8988T (cell line): ENCODE results near the gene PEBP1.

Experiments
- DNase-seq: peaks from one replicate; pipeline ENCODE4 v3.0.0; 2011

The PEBP1 gene

DNA sequence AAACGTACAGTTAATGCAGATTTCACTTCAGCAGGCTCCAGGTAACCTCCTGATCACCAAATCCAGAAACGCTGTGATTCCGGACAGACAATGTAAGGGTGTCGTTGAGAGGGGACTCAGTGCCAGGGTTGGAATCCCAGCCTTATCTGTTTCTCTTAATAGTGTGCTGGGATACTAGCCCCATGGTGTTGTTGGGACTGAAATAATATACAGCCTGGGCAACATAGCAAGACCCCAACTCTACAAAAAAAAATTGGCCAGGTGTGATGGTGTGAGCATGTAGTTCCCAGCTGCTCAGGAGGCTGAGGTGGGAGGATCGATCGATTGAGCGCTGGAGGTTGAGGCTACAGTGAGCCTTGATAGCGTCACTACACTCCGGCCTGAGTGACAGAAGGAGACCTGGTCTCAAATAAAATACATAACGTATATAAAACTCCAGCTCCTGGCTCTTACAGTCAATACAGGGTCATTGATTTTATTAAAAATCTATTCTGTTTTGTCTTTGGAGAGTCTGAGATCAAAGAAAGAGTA is 1.3 kb downstream of the PEBP1 start:
- DNase-seq = no peak

- DNase-seq = no peak
These were observed 4.9 kb downstream of the PEBP1 start for GRCh38 chr12:118140825-118141224.

GRCh38 chr12:118144499-118144898 is 8.6 kb downstream of the PEBP1 start:
- no peak for DNase-seq

DNA sequence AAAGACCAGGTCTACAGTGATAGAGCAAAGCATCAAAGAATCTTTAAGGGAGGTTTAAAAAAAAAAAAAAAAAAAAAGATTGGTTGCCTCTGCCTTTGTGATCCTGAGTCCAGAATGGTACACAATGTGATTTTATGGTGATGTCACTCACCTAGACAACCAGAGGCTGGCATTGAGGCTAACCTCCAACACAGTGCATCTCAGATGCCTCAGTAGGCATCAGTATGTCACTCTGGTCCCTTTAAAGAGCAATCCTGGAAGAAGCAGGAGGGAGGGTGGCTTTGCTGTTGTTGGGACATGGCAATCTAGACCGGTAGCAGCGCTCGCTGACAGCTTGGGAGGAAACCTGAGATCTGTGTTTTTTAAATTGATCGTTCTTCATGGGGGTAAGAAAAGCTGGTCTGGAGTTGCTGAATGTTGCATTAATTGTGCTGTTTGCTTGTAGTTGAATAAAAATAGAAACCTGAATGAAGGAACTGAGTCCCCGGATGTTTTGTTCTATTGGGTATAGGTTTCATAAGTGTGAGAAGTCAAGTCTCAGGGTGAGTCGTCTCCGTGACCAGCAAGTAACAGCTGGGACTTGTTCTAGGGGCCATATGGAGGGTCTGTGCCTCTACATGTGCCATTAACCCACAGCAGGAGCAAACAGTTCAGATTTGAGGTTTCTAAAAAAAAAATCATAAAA is 9.3 kb downstream of the PEBP1 start:
- DNase-seq = no peak

DNA sequence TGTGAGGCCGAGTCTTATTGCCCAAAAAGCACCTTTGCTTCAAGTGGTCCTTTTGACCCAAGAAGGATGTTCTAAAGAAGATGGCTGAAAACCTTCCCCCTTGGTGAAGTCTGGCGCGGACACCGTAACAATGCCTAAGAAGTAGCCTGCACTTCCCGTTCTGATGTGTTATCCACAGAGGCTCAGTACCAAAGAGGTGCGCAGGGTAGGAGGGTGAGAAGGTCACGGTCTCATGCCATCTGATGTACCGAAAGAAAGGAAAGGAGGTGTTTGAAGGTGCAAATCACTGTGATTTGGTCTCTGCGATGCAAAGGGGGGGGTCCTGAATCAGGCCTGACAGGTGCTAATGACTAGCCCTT is 9.9 kb downstream of the PEBP1 start:
- no peak for DNase-seq

- DNase-seq = no peak
These were observed 12.4 kb downstream of the PEBP1 start for GRCh38 chr12:118148287-118148686.

DNA sequence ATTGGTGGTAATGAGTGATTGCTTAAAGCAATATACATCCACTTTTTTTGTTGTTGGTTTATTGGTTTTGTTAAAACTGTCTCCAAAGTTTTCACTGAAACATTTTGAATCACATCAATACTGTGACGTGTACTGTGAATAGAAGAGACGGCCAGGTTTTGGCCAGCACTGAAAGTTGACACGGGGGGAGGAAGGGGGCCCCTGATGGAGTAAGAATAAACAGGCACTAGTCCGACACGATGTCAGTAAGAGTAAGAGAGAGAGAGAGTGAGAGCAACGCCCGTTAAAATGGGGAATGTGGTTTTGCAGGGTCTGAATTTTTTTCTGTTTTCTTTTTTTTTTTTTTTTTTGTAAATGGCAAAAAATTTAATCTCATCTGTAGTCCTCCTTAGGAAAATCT is 14.7 kb downstream of the PEBP1 start:
- DNase-seq = no peak

DNA sequence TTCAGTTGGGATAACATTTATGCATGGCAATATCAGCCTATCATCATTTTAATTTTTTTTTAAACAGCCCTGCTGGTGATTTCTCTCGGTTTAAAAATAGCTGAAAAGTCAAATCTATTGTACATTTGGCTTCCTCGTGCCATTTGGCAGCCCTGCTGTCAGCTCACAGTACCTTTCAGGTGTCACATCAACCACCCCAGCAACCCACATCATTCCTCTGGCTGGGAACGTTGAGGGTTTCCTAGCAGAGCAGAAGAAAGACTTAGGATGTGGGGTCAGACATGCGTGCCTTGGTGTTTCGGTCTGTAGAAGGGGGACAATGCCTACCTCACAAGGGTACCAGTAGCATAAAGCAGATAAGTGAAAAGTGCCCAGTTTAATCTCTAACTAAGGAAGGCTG is 15.8 kb downstream of the PEBP1 start:
- DNase-seq = no peak

DNA sequence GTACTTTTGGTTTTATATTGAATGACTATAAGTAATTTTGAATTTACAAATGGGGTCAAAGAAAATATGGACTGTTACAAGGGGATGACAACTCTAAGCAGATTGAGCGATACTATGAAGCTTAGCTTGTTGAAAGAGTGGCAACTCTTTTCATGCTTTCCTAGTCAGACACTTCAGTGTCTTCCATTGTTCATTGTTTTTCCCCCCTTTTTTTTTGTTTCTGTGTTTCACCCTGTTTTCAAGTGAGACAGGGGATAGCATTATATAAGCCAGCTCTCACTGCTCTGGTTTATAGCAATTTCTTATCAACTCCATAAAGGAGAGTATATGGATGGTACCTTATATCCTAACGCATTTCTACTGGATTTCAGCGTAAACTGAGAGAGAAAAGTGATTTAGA is 24.6 kb downstream of the PEBP1 start:
- DNase-seq = no peak

DNA sequence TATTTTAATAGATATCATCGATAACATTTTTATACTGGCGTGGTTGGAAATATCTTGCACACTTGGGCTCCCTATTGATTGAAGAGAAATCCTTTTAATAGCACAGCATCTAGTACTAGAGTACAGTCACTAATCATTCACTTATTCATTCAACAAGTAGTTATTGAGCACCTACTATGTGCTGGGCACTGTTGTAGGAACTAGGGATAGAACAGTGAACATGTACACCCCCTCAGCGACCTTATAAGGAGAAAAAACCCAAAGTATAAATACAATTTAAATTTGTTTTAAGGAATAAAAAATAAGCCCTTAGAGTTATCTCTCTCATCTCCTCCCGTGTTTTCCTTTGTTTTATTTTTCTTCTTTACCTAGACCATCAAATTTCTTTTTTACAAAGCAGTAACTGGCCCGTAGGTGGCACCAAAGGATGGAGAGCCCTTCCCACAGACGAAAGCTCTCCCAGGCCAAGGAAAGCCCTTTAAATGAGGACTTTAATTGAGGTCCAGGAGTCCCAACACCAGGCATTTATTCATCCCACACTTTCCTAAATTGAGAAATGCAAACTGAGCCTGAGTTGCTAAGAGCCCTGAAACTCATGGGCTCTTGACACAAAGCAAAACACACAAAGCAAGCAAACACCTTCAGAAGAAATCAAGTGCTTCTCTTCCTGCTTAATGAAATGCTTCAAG is 29.0 kb downstream of the PEBP1 start:
- DNase-seq = peak; percentile 40

- no peak for DNase-seq
These were observed 31.0 kb downstream of the PEBP1 start for GRCh38 chr12:118166946-118167345.

DNA sequence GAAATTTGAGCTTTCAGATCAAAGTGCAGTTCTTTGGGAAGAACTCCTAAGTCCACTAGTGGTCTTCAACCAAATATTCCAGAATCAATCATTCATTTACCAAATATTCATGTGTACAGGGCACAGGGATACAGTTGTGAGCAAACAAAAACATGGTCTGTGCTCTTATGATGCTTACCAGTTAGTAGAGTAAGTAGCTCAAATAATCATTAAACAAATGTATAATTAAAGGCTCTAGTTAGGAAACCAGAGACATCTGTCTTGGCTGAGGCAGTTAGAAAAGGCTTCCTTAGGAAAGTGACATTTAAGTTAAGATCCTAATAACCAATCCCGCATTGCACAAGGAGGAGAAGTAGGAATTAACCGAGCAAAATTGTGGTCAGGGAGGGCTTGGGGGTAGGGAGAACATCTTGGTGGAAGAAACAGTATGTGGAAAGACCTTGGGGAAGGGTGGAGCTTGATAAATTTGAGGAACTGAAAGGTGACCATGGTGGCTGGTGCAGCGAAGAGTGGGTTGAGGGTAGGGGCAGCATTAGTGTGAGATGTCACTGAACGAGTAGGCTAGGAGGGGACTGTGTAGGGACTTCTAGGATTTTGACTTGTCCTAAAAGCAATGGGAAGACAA is 40.0 kb downstream of the PEBP1 start:
- no peak for DNase-seq

DNA sequence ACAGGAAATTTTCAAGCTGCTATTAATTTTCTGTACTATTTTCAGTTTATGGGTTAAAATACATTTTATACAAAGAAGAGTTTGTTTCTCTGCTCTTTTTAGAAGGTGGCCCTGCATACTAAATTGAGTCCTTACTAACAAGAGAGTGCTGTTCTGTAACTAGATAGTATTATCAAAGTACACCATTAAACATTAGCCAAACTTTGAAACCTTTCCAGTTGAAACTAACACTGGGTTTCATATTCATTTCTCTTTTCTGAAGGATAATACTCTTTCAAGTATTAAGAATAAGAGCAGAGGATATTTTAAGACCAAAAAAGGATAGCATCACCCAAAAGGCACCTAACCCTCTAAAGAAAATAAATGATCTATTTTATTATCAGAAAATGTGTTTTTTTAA is 47.2 kb downstream of the PEBP1 start:
- DNase-seq = no peak

DNA sequence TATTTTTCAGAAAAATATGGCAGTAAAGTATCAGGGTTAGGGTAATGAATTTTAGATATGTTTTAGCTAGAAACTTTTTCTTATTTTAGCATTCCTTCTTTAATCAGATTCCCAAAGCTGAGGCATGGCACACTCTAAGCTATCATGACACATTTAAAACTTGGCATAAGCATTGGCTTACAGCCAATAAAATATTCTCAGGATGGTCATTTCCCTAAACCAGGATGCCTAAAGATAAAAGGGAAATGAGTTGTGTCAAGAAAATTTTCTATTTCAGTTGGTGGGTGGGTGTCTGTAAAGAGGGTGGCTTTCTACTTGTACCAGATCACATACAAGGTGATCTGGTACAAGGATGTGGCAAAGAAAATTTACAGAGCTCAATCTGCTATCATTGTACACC is 47.8 kb downstream of the PEBP1 start:
- no peak for DNase-seq

DNA sequence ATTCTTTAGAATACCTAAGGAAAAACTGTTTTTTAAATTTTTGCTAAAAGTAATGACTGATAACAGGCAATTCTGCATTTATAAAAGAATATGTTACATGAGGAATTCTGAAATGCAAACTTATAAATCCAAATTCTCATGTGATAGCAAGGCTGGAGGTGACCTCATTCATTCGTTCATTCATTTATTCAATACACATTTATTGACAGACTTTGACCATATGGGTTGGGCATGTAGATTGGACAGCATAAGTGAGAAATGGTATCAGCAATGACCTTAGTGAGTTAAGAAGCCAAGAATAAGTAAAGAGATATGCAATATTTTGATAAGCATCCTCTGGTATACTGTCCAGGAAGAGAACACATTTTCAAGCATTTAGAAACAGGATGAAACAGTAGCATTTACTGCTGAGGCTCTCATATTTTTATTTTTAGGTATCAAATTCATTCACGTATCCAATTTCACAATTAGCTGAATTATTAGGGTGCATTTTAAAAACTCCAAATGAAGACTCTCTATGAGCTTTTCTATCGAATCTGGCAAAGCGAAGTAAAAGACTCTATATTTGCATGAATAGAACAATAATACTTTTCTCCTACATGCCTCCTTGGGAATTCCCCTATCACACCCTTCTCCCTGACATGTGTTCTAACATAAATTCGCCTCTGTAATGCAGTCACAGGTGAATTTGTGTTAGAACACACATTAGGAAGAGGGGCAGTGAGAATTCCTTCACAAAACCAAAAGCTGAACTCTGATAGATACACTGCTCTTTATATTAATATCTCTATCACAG is 49.9 kb downstream of the PEBP1 start:
- DNase-seq = no peak

- no peak for DNase-seq
These were observed 52.0 kb downstream of the PEBP1 start for GRCh38 chr12:118187751-118188435.

GRCh38 chr12:118188690-118189371 is 52.9 kb downstream of the PEBP1 start:
- no peak for DNase-seq

DNA sequence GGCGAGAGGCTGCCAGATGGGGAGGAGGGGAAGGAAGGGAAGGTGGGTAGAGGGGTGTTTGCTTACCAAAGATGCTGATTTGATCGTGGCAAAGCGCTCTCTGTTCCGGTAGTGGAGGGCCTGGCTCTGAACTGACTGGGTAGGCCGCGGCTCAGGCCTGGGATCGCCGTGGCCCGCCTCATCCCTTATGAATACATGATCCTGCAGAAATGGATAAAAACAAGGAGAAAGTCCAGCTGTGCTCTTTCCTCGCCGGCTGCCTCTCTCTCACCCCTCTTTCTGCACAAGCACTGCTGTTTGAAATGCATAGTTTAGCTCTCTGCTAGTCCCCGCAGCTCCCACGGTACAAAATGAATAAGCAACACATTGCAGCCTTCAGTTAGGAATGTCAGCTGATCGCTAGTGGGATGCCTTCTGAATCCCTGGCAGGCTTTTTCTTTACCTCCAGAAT is 53.8 kb downstream of the PEBP1 start:
- DNase-seq = no peak

- DNase-seq = no peak
These were observed 54.3 kb downstream of the PEBP1 start for GRCh38 chr12:118190266-118190665.

DNA sequence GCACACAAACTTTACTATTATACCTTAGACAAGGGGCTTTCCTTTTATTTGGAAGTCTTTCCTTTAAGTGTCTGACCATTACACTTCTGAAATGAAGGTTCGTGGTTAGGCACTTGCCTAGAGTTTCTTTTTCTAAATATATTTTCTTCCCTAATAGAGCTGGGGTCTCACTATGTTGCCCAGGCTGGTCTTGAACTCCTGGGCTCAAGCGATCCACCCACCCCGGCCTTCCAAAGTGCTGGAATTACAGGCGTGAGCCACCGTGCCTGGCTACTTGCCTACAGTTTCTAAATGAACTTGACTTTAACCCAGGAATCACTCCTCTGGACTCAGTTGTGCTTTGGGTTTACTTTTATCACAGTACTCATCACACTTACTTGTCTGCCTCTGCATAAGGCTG is 57.6 kb downstream of the PEBP1 start:
- no peak for DNase-seq

DNA sequence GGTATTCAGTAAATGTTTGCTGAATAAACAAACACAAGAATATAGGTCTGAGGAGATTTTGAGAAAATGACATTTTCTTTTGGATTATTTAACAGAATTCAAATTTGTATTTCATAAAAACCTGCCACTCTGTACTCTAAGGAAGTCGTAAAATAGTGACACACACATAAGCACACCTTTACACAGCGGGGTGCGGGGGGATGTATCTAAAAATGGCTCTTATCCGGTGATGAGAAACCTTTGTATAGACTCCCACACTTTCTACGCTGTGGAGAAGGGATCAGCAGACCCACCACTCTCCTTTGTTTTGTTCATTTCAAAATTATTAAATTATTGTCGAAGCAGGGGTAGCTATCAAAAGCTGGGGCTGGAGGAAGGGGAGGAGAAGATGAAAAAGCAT is 58.0 kb downstream of the PEBP1 start:
- no peak for DNase-seq
